ENCODE measurements around the gene NCK2. TPM values are rescaled to one million over a fixed set of nuclear protein-coding genes. Genes with fewer than 3 reads are reported as not detected.

The NCK2 gene
- total RNA-seq, 1 experiment from 2014 or later = 49.2 TPM

- Histone ChIP-seq H4K91ac (ENCODE audit: insufficient read length, low read depth, low read length) (no peak overlapping the region), H3K9ac (ENCODE audit: extremely low read depth, insufficient read length, low read length) (no peak overlapping the region), H3K9me3 (ENCODE audit: control insufficient read depth, low read depth, low read length) (no peaks in the 10 kb centered on the region), H3K4ac (ENCODE audit: low read depth, low read length) (no peak overlapping the region), H4K5ac (ENCODE audit: insufficient read length, low read depth, low read length) (no peak overlapping the region), H3K27ac (ENCODE audit: insufficient read length, low read depth, low read length) (no peak overlapping the region), H3K23me2 (ENCODE audit: insufficient read length, low read depth, low read length, poor library complexity, severe bottlenecking) (no peaks in the 10 kb centered on the region), H3K4me1 (ENCODE audit: insufficient read depth, low read length) (no peaks in the 10 kb centered on the region), H3K18ac (ENCODE audit: insufficient read length, low read depth, low read length) (no peak overlapping the region), H2BK120ac (ENCODE audit: low read depth, low read length, poor library complexity, severe bottlenecking) (no peak overlapping the region), H3K4me2 (ENCODE audit: insufficient read depth, insufficient read length, low read length) (no peak overlapping the region), H4K8ac (replicated peaks; ENCODE audit: insufficient read length, low read depth, low read length) (no peak overlapping the region), H2AFZ (ENCODE audit: low read length) (no peak overlapping the region), H2BK15ac (ENCODE audit: low read depth, low read length) (no peak overlapping the region), H2AK5ac (ENCODE audit: insufficient read length, low read length) (no peak overlapping the region), H3K56ac (ENCODE audit: insufficient read length, low read depth, low read length) (no peak overlapping the region), H2BK20ac (ENCODE audit: low read depth, low read length, poor library complexity, severe bottlenecking) (no peak overlapping the region), H3T11ph (ENCODE audit: low read length) (no peak overlapping the region), H3K27me3 (ENCODE audit: insufficient read depth, low read length) (no peaks in the 10 kb centered on the region), H3K79me2 (ENCODE audit: insufficient read depth, low read length) (peaks cover 3% of the 10 kb centered on the region; the same call in 1 of the 2 replicates), H2BK5ac (ENCODE audit: insufficient read length, low read length) (no peak overlapping the region), H4K20me1 (ENCODE audit: control insufficient read depth, insufficient read depth, insufficient read length) (no peaks in the 10 kb centered on the region), H3K14ac (ENCODE audit: insufficient read depth, low read length) (no peak overlapping the region), H3K79me1 (ENCODE audit: insufficient read depth, low read depth, low read length, poor library complexity, severe bottlenecking) (peaks cover 7% of the 10 kb centered on the region), H2BK12ac (ENCODE audit: insufficient read length, low read depth, low read length) (no peak overlapping the region), H3K23ac (ENCODE audit: insufficient read length, low read depth, low read length) (no peak overlapping the region)
- peak overlapping the region in 1 of 3 experiments; percentile 41; a peak in 1 of 7 replicates for H3K27ac Mint-ChIP-seq
- no peak for TF ChIP-seq CTCF (conservative IDR thresholded peaks at IDR 0.05)
- DNase-seq = no peak
- H3K4me3 Mint-ChIP-seq = no peak overlapping the region
- peaks cover 2 to 40% (median 19%) of the 10 kb centered on the region in 3 experiments for H3K36me3 Mint-ChIP-seq (ENCODE audit: insufficient read depth in 1 of 3, low read depth in 3 of 3)
- H3K9me3 Mint-ChIP-seq = peaks cover 11 to 21% of the 10 kb centered on the region in 2 experiments
- H3K4me1 Mint-ChIP-seq = peaks cover 8 to 9% of the 10 kb centered on the region in 2 experiments; a peak in 3 of 4 replicates
- no peaks in the 10 kb centered on the region for H3K27me3 Mint-ChIP-seq (ENCODE audit: low read depth)
Measured at GRCh38 chr2:105828558-105828957, 83.8 kb downstream of the NCK2 start.
